Measurements from ENCODE around the gene CSTPP1. TPM values are rescaled to one million over a fixed set of nuclear protein-coding genes. Genes with fewer than 3 reads are reported as not detected.

The CSTPP1 gene
- total RNA-seq, 1 donor from 2014 or later, result 36.9 TPM

GRCh38 chr11:47124675-47125074, 188.1 kb downstream of the CSTPP1 start:
- Mint-ChIP-seq H3K27me3 (ENCODE audit: unreplicated experiment) (no peaks in the 10 kb centered on the region), H3K4me3 (ENCODE audit: unreplicated experiment) (no peak overlapping the region), H3K9me3 (ENCODE audit: unreplicated experiment) (no peaks in the 10 kb centered on the region), H3K4me1 (ENCODE audit: unreplicated experiment) (peaks cover 2% of the 10 kb centered on the region), H3K27ac (ENCODE audit: unreplicated experiment) (no peak overlapping the region), H3K36me3 (ENCODE audit: unreplicated experiment) (no peaks in the 10 kb centered on the region)
- DNase-seq (ENCODE audit: extremely low spot score, unreplicated experiment), result no peak
- no peak for TF ChIP-seq CTCF (IDR thresholded peaks at IDR 0.05)

GRCh38 chr11:47125083-47125482, 188.5 kb downstream of the CSTPP1 start:
- no peak overlapping the region for H3K27ac Mint-ChIP-seq (ENCODE audit: unreplicated experiment)
- peaks cover 2% of the 10 kb centered on the region for H3K4me1 Mint-ChIP-seq (ENCODE audit: unreplicated experiment)
- H3K9me3 Mint-ChIP-seq (ENCODE audit: unreplicated experiment), result no peaks in the 10 kb centered on the region
- no peaks in the 10 kb centered on the region for H3K27me3 Mint-ChIP-seq (ENCODE audit: unreplicated experiment)
- no peak for DNase-seq (ENCODE audit: extremely low spot score, unreplicated experiment)
- no peaks in the 10 kb centered on the region for H3K36me3 Mint-ChIP-seq (ENCODE audit: unreplicated experiment)
- TF ChIP-seq CTCF (IDR thresholded peaks at IDR 0.05), result no peak
- no peak overlapping the region for H3K4me3 Mint-ChIP-seq (ENCODE audit: unreplicated experiment)

- Mint-ChIP-seq H3K27ac (ENCODE audit: unreplicated experiment) (no peak overlapping the region), H3K4me1 (ENCODE audit: unreplicated experiment) (peaks cover 10% of the 10 kb centered on the region), H3K4me3 (ENCODE audit: unreplicated experiment) (no peak overlapping the region), H3K9me3 (ENCODE audit: unreplicated experiment) (no peaks in the 10 kb centered on the region), H3K27me3 (ENCODE audit: unreplicated experiment) (no peaks in the 10 kb centered on the region), H3K36me3 (ENCODE audit: unreplicated experiment) (no peaks in the 10 kb centered on the region)
- TF ChIP-seq CTCF (IDR thresholded peaks at IDR 0.05), result no peak
- DNase-seq (ENCODE audit: extremely low spot score, unreplicated experiment), result no peak
Observed at GRCh38 chr11:47127213-47127612, 190.7 kb downstream of the CSTPP1 start.

GRCh38 chr11:47130543-47130942, 194.0 kb downstream of the CSTPP1 start:
- H3K9me3 Mint-ChIP-seq (ENCODE audit: unreplicated experiment), result no peaks in the 10 kb centered on the region
- H3K27ac Mint-ChIP-seq (ENCODE audit: unreplicated experiment), result peak overlapping the region; percentile 65
- no peaks in the 10 kb centered on the region for H3K36me3 Mint-ChIP-seq (ENCODE audit: unreplicated experiment)
- H3K4me1 Mint-ChIP-seq (ENCODE audit: unreplicated experiment), result peaks cover 8% of the 10 kb centered on the region
- no peak for TF ChIP-seq CTCF (IDR thresholded peaks at IDR 0.05)
- no peaks in the 10 kb centered on the region for H3K27me3 Mint-ChIP-seq (ENCODE audit: unreplicated experiment)
- DNase-seq (ENCODE audit: extremely low spot score, unreplicated experiment), result no peak
- no peak overlapping the region for H3K4me3 Mint-ChIP-seq (ENCODE audit: unreplicated experiment)

GRCh38 chr11:47131136-47131535, 194.6 kb downstream of the CSTPP1 start:
- H3K9me3 Mint-ChIP-seq (ENCODE audit: unreplicated experiment), result no peaks in the 10 kb centered on the region
- no peaks in the 10 kb centered on the region for H3K36me3 Mint-ChIP-seq (ENCODE audit: unreplicated experiment)
- H3K4me1 Mint-ChIP-seq (ENCODE audit: unreplicated experiment), result peaks cover 8% of the 10 kb centered on the region
- TF ChIP-seq CTCF (IDR thresholded peaks at IDR 0.05), result no peak
- no peak for DNase-seq (ENCODE audit: extremely low spot score, unreplicated experiment)
- no peaks in the 10 kb centered on the region for H3K27me3 Mint-ChIP-seq (ENCODE audit: unreplicated experiment)
- peak overlapping the region; percentile 1 for H3K27ac Mint-ChIP-seq (ENCODE audit: unreplicated experiment)
- no peak overlapping the region for H3K4me3 Mint-ChIP-seq (ENCODE audit: unreplicated experiment)
